ENCODE results near the gene KRT2. TPM values are rescaled to one million over a fixed set of nuclear protein-coding genes. Genes with fewer than 3 reads are reported as not detected.

Gene KRT2
- total RNA-seq, 1 donor from 2014 or later: not detected

GRCh38 chr12:52606096-52606495 is 45.9 kb downstream of the KRT2 start:
- no peaks in the 10 kb centered on the region for H3K4me1 Mint-ChIP-seq
- H3K27me3 Mint-ChIP-seq (ENCODE audit: low read depth): peaks cover 69% of the 10 kb centered on the region
- H3K9me3 Mint-ChIP-seq: no peaks in the 10 kb centered on the region
- TF ChIP-seq, protein P1, sequence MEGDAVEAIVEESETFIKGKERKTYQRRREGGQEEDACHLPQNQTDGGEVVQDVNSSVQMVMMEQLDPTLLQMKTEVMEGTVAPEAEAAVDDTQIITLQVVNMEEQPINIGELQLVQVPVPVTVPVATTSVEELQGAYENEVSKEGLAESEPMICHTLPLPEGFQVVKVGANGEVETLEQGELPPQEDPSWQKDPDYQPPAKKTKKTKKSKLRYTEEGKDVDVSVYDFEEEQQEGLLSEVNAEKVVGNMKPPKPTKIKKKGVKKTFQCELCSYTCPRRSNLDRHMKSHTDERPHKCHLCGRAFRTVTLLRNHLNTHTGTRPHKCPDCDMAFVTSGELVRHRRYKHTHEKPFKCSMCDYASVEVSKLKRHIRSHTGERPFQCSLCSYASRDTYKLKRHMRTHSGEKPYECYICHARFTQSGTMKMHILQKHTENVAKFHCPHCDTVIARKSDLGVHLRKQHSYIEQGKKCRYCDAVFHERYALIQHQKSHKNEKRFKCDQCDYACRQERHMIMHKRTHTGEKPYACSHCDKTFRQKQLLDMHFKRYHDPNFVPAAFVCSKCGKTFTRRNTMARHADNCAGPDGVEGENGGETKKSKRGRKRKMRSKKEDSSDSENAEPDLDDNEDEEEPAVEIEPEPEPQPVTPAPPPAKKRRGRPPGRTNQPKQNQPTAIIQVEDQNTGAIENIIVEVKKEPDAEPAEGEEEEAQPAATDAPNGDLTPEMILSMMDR (IDR thresholded peaks at IDR 0.05; ENCODE audit: unreplicated experiment): no peak
- H3K36me3 Mint-ChIP-seq: no peaks in the 10 kb centered on the region
- H3K27ac Mint-ChIP-seq: no peak overlapping the region
- H3K4me3 Mint-ChIP-seq: no peak overlapping the region
- no peak for DNase-seq (ENCODE audit: low spot score in 2 of 2, unreplicated experiment in 2 of 2)

GRCh38 chr12:52605542-52605941 is 46.5 kb downstream of the KRT2 start:
- H3K27ac Mint-ChIP-seq: no peak overlapping the region
- H3K9me3 Mint-ChIP-seq: no peaks in the 10 kb centered on the region
- H3K4me3 Mint-ChIP-seq: no peak overlapping the region
- DNase-seq (ENCODE audit: low spot score in 2 of 2, unreplicated experiment in 2 of 2): no peak
- H3K36me3 Mint-ChIP-seq: no peaks in the 10 kb centered on the region
- no peaks in the 10 kb centered on the region for H3K4me1 Mint-ChIP-seq
- TF ChIP-seq, protein P1 (IDR thresholded peaks at IDR 0.05; ENCODE audit: unreplicated experiment): no peak
- peaks cover 64% of the 10 kb centered on the region for H3K27me3 Mint-ChIP-seq (ENCODE audit: low read depth)

DNA sequence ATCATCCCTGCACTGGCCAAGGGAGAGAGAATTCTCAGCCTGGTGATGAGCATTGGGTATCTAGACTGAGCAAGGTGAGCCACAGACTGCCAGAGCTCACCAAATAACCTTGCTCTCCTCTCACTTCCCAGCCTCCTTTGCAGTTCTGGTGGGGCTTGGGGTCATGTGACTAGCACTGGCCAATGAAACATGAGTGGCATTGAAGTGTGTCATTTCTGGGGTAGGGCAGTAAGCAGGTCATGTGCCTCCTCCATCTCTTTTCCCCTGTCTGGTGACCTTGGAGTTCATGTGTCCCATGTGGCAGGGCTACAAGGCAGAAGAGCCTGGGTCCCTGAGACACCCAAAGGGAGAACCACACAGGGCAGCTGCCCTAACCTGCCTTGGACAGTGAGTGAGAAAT is 47.2 kb downstream of the KRT2 start:
- no peak overlapping the region for H3K27ac Mint-ChIP-seq
- peaks cover 65% of the 10 kb centered on the region for H3K27me3 Mint-ChIP-seq (ENCODE audit: low read depth)
- no peak for DNase-seq (ENCODE audit: low spot score in 2 of 2, unreplicated experiment in 2 of 2)

DNA sequence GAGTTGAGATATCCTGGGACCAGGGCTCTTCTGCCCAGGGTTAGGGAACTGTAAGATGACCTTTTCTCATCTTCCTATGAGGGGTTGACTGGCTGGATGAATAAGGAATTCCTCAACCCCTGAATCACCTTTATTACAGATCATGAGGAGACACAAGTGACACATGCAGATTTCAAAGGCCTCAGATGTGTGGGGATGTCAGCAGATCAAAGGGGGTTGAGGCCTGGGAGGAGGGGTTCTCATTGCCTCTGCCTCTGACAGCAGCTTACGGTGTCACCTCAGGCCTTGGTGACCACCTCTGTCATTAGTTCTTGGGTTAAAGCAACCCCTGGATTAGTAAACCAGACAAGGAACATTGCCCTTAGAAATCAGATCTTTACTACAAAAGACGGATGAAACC is 48.7 kb downstream of the KRT2 start:
- no peak overlapping the region for H3K27ac Mint-ChIP-seq
- H3K36me3 Mint-ChIP-seq: no peaks in the 10 kb centered on the region
- peaks cover 66% of the 10 kb centered on the region for H3K27me3 Mint-ChIP-seq (ENCODE audit: low read depth)
- H3K9me3 Mint-ChIP-seq: no peaks in the 10 kb centered on the region
- TF ChIP-seq, protein P1 (IDR thresholded peaks at IDR 0.05; ENCODE audit: unreplicated experiment): no peak
- H3K4me1 Mint-ChIP-seq: no peaks in the 10 kb centered on the region
- no peak for DNase-seq (ENCODE audit: low spot score in 2 of 2, unreplicated experiment in 2 of 2)
- no peak overlapping the region for H3K4me3 Mint-ChIP-seq

More for the DNA sequence above, 47.2 kb downstream of the KRT2 start:
- Mint-ChIP-seq H3K4me1 (no peaks in the 10 kb centered on the region), H3K9me3 (no peaks in the 10 kb centered on the region), H3K36me3 (no peaks in the 10 kb centered on the region), H3K4me3 (no peak overlapping the region)
- TF ChIP-seq, protein P1 (IDR thresholded peaks at IDR 0.05; ENCODE audit: unreplicated experiment): no peak

GRCh38 chr12:52602552-52602951 is 49.5 kb downstream of the KRT2 start:
- Mint-ChIP-seq H3K27ac (no peak overlapping the region), H3K9me3 (no peaks in the 10 kb centered on the region), H3K4me1 (no peaks in the 10 kb centered on the region), H3K36me3 (no peaks in the 10 kb centered on the region), H3K4me3 (no peak overlapping the region), H3K27me3 (ENCODE audit: low read depth) (peaks cover 67% of the 10 kb centered on the region)
- TF ChIP-seq, protein P1 (IDR thresholded peaks at IDR 0.05; ENCODE audit: unreplicated experiment): no peak
- no peak for DNase-seq (ENCODE audit: low spot score in 2 of 2, unreplicated experiment in 2 of 2)

DNA sequence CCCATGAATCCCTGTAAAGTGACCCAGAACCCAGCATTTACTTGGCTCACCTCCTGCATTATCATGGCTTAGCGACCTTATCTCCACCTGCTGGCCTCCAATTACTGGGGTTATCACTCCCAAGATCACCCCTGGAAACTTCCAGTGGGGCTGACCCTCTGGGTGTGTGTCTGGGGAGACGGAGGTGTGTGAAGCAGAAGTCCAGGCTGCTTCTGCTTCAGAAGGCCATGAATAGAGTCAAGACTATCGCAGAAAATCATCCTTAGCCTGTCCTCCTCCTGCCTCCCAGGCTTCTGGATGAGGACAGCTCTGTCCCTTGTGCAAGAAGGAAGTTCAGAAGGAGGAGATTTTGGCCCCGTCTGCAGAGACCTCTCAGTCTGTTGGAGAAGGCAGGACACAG is 50.3 kb downstream of the KRT2 start:
- Mint-ChIP-seq H3K9me3 (no peaks in the 10 kb centered on the region), H3K4me1 (no peaks in the 10 kb centered on the region), H3K27ac (no peak overlapping the region), H3K27me3 (ENCODE audit: low read depth) (peaks cover 65% of the 10 kb centered on the region), H3K36me3 (no peaks in the 10 kb centered on the region), H3K4me3 (no peak overlapping the region)
- TF ChIP-seq, protein P1 (IDR thresholded peaks at IDR 0.05; ENCODE audit: unreplicated experiment): no peak
- no peak for DNase-seq (ENCODE audit: low spot score in 2 of 2, unreplicated experiment in 2 of 2)
